HG03064 (cell line): ENCODE data around the gene PTPRN2.

Experiments used
- ATAC-seq: cut with Tn5 transposase; IDR thresholded peaks from one replicate; pipeline ENCODE4 v1.9.1; 2021; ENCODE audit warnings: low read depth; ENCODE audit not compliant: unreplicated experiment

The PTPRN2 gene

GRCh38 chr7:158449266-158449665 is 138.4 kb downstream of the PTPRN2 start:
- no peak for ATAC-seq

DNA sequence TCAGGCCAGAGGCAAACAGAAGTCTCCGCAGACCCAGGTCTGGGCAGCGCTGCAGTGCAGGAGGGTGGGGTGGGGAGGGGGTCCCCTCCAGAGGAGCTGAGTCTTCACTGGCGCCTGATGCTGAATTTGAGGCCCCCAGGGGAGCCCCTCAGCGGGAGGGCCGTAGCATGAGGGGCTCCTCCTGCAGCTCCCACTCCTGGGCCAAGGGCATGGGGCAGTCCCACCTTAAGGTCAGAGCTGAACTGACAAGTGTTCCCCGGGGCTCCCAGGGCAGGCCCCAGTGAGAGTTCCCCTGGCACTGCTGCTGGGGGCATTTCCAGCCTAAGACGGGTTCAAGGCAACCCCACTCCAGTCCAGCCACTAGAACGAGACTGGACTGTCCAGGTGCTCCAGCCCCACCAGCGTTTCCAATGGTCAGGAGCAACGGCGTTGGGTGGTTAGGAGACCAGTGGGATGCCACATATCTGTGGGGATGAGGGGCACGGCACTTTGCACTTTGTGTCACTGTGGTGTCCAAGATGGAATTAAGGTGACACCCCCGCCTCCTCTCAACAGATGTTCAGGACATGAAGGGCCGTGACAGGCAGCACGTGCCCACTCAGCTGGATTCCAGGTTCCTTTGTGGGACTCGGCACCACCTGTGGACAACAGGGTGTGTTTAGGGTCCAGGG is 139.1 kb downstream of the PTPRN2 start:
- ATAC-seq: no peak

DNA sequence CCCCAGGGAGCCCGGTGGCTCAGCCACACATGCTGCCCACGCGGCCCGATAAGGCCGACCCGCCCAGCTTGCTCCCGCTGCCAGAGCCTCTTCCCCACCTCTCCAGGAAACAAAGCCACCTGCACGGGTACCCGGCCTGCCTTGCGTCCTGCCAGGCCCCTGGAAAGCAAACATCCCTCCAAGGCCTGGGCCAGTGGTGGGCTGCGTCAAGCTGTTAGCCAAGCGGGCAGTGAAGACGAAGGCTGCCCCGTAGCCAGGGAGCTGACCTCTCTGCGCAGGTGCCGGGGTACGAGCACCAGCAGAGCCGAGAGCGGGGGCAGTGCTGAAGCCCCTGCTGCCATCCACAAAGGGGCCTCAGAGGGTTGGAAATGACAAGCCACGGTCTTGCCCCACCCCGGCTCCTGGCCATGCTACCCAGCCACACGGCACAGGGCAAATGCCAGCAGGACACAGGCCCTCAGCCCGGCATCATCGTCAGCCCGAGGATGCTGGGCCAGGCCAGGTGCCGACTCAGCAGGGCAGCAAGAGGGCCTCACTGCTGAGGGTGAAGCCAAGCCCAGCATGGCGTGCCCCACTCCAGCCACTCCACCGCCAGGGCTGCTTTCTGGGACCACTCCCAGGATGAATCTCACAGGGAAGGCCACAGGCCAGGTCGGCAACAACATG is 140.0 kb downstream of the PTPRN2 start:
- ATAC-seq: no peak

DNA sequence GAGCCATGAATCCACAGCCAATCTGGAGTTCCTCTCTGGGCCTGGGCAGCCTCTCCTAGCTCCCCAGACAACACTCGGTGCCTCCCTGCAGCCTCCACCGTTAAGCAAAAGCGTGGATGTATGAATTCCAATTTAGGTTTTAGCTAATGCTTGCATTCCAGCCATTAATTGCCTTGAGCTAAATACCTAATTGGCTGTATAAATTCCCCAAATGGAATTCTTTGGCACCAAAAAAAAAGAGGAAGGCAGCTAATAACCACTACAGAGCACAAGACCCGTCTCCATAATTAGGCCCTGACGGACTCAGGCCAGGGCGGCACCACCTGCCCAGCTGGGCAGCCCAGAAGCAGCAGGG is 140.5 kb downstream of the PTPRN2 start:
- ATAC-seq: no peak

DNA sequence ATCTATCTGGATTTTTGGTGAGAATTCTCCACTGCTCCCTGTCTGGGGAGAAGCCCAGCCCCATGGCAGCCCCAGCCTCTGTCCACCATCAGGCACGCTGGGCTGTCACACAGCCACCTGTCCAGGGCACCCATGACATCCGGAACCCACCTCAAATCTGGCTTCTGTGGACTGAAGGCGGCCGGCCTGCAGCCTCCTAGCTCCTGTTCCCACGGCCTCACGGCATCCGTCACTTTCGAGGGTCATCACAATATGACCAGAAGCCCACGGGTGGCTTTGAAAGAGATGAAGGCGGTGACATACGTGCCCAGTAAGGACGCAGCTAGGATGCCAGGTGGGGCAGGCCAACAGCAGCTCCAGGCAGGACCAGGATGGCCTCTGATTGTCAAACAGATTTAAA is 140.9 kb downstream of the PTPRN2 start:
- no peak for ATAC-seq

- no peak for ATAC-seq
Observed at GRCh38 chr7:158446281-158446680, 141.3 kb downstream of the PTPRN2 start.

DNA sequence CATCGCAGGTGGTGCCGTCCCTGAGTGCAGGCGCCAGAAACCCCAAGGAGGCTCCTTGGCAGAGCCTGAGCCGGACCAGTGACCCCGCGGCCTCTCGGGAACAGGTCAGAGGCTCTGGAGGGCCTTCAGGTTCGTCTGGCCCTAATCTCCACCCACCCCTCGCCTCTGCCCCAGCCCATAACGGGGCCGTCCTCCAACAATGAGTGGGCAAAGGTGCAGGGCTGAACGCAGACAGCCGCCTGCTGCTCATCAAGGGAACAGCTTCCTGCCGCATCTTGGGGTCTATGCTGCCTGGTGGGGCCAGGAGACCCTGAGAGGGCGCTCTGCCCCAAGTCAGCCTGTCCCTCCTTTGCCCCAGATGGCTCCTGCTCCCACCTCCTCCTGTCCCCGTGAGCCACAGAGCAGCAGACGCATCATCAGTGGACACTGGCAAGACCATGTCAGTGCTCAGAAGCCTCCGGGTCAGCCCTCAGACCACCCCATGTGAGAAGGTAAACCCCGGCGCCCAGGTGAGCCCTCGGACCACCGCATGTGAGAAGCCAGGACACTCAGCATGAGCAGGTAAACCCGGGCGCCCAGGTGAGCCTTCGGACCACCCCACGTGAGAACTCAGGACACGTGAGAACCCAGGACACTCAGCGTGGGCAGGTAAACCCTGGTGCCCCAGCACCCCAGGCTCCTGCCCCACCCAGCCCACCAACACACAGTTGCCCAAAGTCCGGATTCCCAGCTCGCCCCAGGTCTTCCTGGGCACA is 142.0 kb downstream of the PTPRN2 start:
- no peak for ATAC-seq

- ATAC-seq: no peak
Observed at GRCh38 chr7:158444501-158445420, 142.9 kb downstream of the PTPRN2 start.

DNA sequence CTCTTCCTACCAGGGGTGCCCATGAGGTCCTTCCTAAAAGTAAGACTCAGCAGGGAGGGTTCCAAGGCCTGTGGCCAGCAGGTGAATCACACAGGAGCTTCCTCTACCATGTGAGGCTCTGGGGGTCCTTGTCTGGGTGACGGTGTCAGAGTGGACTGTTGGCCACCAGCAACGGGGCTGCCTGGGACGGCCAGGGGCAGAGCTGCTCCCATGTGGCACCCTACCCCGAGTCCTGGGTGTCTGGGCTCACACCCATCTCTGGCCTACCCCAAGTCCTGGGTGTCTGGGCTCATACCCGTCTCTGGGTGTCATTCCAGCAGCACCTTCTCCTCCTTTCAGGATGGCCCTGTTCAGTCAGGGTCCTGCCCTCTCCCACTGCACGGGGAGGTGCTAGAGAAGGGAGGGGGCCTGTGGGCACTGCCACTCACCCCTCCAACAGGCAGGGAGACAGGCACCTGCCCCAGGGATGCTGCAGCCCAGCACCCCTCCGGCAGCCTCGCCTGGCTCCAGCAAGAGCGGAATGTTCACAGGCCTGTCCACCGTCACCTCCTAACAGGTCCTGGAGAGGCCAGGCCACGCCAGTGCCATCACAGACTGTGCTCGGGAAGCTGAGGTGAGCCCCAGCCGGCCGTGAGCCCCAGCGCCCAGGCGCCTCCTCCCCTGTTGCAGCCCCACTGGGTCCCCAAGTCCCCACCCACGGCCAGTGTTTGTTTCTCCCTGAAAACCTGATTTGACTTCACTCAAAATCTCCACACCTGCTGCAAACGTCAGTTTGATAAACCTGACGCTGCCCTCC is 143.7 kb downstream of the PTPRN2 start:
- no peak for ATAC-seq

GRCh38 chr7:158443014-158443687 is 144.5 kb downstream of the PTPRN2 start:
- ATAC-seq: no peak

- no peak for ATAC-seq
Observed at GRCh38 chr7:158442260-158442659, 145.4 kb downstream of the PTPRN2 start.

GRCh38 chr7:158439035-158439434 is 148.6 kb downstream of the PTPRN2 start:
- ATAC-seq: no peak

DNA sequence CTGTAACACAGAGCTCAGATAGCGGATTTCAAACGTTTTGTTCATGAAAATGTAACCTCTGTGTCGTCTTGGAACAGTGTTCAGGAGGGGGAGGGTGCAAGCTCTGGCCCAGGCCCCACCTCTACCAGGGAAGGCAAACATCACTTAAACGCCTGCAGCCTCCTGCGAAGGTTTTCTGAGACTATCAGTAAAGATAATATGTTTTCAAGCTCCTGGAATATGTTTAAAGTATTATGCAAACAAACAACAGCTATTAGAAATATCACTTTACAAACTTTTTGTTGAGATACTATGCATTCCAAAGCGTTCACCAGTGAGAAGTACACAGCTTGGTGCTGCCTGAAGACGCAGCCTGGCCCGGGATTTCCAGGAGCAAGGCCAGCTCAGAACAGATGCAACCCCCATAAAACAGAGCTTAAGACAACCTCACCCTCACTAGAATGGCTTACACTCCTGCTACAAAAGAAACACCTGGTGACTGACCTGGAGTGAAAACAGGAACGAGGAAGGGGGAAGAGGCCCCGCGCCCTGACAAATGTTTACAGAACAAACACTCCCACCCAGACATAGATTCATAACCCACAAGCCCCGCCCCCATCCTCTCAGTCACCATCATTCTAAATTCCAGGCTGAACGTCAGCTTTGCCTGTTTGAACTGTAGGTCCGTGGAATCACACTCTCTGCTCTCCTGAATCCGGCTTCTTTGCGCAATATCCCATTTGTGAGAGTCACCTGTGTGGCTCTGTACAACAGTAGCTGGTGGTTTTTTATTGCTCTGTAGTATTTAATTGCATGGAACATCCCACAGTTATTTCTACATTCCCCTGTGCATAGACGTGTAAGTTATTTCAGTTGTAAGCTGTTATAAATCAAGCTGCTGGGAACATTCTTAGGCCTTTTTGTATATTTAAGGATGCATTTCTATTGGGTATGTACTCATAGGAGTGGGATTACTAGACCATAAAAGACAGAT is 155.0 kb downstream of the PTPRN2 start:
- no peak for ATAC-seq

DNA sequence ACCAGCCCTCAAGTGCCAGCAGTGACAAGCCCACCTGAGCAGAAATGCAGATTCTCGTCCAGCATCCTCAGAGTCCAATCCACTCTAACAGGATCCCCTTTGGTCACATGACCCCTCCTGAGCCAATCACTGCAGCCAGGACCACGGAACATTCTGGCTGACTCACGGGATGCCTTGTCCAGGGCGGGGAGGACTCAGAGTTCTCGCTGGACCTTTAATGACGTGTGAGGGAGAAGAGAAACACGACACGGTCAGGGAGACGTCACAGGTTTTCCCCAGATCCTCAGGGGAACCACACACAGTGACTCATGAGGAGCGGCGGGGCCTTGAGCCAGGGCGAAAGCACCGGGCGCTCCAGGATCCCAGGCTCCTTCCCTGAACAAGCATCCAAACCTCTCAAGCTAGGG is 155.7 kb downstream of the PTPRN2 start:
- no peak for ATAC-seq

GRCh38 chr7:158431055-158431940 is 156.3 kb downstream of the PTPRN2 start:
- ATAC-seq: no peak

GRCh38 chr7:158430308-158431034 is 157.2 kb downstream of the PTPRN2 start:
- ATAC-seq: no peak
